HCT116 (cell line): ENCODE data around the gene NKG7.

ENCODE experiments used
- EZH2 ChIP-seq: fragments of 200-600 bp; sonication (generic); IDR thresholded peaks from 2 replicates; pipeline ENCODE4 v1.6.1; 2017; ENCODE audit warnings: antibody characterized with exemption, mixed run types
- REST ChIP-seq: IDR thresholded peaks from 2 replicates; pipeline ENCODE4 v1.6.1; 2012; ENCODE audit warnings: low read depth
- TF ChIP-seq, protein P1 (sequence below): IDR thresholded peaks from 2 replicates; pipeline ENCODE4 v1.6.1; 2011; ENCODE audit warnings: mild to moderate bottlenecking, low read length, moderate library complexity; ENCODE audit not compliant: insufficient replicate concordance; ENCODE audit errors: extremely low read depth

DNA sequence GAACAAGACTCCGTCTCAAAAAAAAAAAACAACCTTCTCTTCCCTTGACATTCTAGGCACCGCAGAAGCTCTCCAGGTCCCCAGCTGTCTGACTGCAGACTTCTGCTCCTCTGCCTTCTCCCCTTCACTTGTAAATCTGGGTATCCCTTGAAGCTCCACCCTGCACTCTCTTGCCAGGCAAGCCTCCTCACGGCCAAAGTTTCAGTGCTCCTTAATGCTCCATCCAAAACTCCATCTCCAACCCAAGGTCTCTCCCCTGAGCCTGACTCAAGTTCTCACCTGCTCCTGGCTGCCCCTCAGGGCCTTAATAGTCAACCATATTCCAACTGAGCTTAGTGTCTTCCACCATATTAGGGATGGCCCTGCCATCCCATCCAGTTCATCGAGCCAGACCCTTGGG lies 2.2 kb downstream of the NKG7 start:
- TF ChIP-seq REST, result no peak
- TF ChIP-seq EZH2, result no peak
- TF ChIP-seq, protein P1, sequence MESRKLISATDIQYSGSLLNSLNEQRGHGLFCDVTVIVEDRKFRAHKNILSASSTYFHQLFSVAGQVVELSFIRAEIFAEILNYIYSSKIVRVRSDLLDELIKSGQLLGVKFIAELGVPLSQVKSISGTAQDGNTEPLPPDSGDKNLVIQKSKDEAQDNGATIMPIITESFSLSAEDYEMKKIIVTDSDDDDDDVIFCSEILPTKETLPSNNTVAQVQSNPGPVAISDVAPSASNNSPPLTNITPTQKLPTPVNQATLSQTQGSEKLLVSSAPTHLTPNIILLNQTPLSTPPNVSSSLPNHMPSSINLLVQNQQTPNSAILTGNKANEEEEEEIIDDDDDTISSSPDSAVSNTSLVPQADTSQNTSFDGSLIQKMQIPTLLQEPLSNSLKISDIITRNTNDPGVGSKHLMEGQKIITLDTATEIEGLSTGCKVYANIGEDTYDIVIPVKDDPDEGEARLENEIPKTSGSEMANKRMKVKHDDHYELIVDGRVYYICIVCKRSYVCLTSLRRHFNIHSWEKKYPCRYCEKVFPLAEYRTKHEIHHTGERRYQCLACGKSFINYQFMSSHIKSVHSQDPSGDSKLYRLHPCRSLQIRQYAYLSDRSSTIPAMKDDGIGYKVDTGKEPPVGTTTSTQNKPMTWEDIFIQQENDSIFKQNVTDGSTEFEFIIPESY, result no peak
